ENCODE results near the gene ARVCF.

DNA sequence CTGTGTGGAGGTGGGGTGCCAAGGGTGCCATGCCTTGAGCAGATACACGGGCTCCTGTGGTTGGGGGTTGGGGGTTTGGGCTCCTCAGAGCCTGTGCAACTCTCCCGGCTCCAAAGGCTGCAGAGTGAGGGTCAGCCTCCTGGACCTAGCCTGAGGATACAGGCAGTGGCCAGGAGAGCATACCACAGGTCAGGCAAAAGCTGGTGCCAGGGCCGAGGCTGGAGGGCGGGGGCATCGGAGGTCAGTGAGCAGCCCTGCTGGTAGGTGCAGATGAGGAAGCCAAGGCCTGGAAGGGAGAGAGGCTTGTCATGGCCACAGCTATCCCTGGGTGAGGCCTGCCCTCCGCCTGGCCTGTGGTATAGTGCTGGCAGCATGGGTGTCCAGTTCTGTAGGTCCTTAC lies 37.9 kb upstream of the ARVCF start:
- TF ChIP-seq, protein P1, sequence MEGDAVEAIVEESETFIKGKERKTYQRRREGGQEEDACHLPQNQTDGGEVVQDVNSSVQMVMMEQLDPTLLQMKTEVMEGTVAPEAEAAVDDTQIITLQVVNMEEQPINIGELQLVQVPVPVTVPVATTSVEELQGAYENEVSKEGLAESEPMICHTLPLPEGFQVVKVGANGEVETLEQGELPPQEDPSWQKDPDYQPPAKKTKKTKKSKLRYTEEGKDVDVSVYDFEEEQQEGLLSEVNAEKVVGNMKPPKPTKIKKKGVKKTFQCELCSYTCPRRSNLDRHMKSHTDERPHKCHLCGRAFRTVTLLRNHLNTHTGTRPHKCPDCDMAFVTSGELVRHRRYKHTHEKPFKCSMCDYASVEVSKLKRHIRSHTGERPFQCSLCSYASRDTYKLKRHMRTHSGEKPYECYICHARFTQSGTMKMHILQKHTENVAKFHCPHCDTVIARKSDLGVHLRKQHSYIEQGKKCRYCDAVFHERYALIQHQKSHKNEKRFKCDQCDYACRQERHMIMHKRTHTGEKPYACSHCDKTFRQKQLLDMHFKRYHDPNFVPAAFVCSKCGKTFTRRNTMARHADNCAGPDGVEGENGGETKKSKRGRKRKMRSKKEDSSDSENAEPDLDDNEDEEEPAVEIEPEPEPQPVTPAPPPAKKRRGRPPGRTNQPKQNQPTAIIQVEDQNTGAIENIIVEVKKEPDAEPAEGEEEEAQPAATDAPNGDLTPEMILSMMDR (IDR thresholded peaks at IDR 0.05) = no peak
- TF ChIP-seq POLR2A (IDR thresholded peaks at IDR 0.05) = no peak
